Cerebellar nuclear complex (tissue), 1 donor: ENCODE results near the gene ZIC3.

Experiments used
- DNase-seq, 2 experiments: peaks; one replicate each; lab custom pipeline; 2025; lab: John Stamatoyannopoulos, UW

Gene ZIC3

GRCh38 chrX:137574102-137574783 lies 8.3 kb downstream of the ZIC3 start:
- DNase-seq = no peak

DNA sequence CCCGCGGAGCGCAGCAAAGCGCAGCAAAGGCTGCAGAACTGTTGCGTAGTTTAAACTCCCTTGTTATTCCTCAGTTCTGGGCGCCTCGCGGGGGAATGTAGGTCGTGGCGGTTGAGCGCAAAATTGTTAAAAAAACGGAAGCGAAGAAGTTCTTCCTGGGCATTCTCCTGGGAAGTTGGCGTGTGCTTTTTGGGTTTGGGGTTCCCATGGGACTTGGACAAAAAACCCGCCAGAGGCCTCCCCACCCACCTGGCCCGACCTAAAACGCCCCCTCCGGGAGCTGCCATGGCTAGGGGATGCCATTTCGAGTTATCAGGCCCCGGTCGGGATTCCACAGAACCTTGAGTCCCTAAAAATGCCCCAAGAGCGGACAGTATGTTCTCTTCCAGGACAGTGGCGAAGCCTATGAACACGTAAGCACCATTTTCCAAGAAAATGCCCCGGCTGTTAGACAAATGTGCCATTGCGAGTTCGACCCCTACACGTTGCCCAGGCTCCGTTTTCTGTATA lies 8.9 kb downstream of the ZIC3 start:
- DNase-seq = no peak

- no peak for DNase-seq
Measured at GRCh38 chrX:137575596-137576255, 9.8 kb downstream of the ZIC3 start.

DNA sequence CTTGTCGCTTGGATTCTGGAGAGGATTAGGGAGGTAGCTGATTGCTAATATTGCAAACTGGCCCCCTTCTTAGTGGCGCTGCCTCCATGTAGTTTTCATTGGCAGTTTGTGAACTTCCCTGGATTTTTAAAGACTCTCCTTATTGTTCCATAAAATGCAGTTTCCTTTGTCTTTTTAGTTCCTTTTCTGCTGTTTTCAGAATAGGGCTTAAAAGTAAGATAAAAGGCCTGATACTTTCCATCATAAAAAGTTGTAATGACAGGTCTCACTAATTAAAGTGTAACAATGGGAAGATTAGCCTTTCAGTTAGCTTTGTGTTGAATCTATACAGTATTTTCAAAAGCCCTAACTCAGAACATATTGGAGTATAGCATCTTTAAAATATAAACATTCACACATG lies 21.2 kb downstream of the ZIC3 start:
- DNase-seq = no peak

DNA sequence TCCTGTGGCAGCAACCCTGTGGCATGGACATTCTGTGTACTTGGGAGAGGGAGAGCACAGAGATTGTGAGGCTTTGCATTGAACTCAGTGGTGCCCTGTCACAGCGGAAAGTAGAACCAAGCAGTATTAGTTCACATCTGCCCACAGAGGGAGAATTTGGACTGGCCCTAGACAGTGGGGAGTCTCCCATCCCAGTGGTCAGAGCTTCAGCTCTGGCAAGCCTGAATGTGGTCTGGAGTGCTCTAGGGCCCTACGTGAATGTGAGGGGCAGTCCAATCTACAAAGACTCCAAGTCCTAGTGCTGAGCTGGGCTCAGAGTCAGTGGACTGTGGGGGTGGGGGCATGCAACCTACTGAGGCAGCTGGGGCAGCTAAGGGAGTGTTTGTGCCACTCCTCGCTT lies 34.8 kb downstream of the ZIC3 start:
- DNase-seq = no peak
